Neural progenitor cell (in vitro differentiated cells): ENCODE results near the gene SOS2. TPM values are rescaled to one million over a fixed set of nuclear protein-coding genes. Genes with fewer than 3 reads are reported as not detected.

Experiments used
- DNase-seq: peaks from one replicate; pipeline ENCODE4 v3.0.0-alpha.2; 2016; ENCODE audit warnings: low spot score
- H2AFZ ChIP-seq: fragments of 200-600 bp; sonication (generic); replicated peaks from 2 replicates; pipeline ENCODE4 v1.6.1; 2016; ENCODE audit warnings: antibody characterized with exemption
- H3F3A ChIP-seq: fragments of 200-600 bp; sonication (generic); 2 replicates; pipeline ENCODE4 v1.6.1; 2016; ENCODE audit warnings: antibody characterized with exemption, low read depth
- H3K27ac ChIP-seq: fragments of 200-600 bp; sonication (generic); 2 replicates; pipeline ENCODE4 v1.5.1; 2016; ENCODE audit warnings: mild to moderate bottlenecking
- H3K27me3 ChIP-seq: fragments of 200-600 bp; sonication (generic); 2 replicates; pipeline ENCODE4 v1.6.1; 2016; ENCODE audit warnings: mild to moderate bottlenecking, moderate library complexity
- H3K36me3 ChIP-seq: fragments of 200-600 bp; sonication (generic); 2 replicates; pipeline ENCODE4 v1.5.1; 2016
- H3K4me1 ChIP-seq: fragments of 200-600 bp; sonication (generic); 2 replicates; pipeline ENCODE4 v1.6.1; 2016; ENCODE audit warnings: mixed run types
- H3K4me2 ChIP-seq: fragments of 200-600 bp; sonication (generic); 2 replicates; pipeline ENCODE4 v1.6.1; 2016
- H3K4me3 ChIP-seq: fragments of 200-600 bp; sonication (generic); 2 replicates; pipeline ENCODE4 v1.5.1; 2016
- H3K79me2 ChIP-seq: fragments of 200-600 bp; sonication (generic); 2 replicates; pipeline ENCODE4 v1.6.1; 2016; ENCODE audit warnings: low read depth
- H3K9ac ChIP-seq: fragments of 200-600 bp; sonication (generic); 2 replicates; pipeline ENCODE4 v1.6.1; 2016
- H3K9me3 ChIP-seq: fragments of 200-600 bp; sonication (generic); 2 replicates; pipeline ENCODE4 v1.5.1; 2016; ENCODE audit warnings: low read depth
- H4K20me1 ChIP-seq: fragments of 200-600 bp; sonication (generic); 2 replicates; pipeline ENCODE4 v1.6.1; 2016; ENCODE audit warnings: low read depth
- H3K27ac Mint-ChIP-seq: 3 replicates; pipeline ENCODE4 v1.8.0; 2021; ENCODE audit warnings: mixed read lengths
- H3K27me3 Mint-ChIP-seq: 2 replicates; pipeline ENCODE4 v1.8.0; 2022; ENCODE audit warnings: low read depth, mild to moderate bottlenecking, inconsistent platforms, moderate library complexity, mixed read lengths; ENCODE audit not compliant: insufficient read depth
- H3K36me3 Mint-ChIP-seq: 3 replicates; pipeline ENCODE4 v1.8.0; 2021; ENCODE audit warnings: mixed read lengths
- H3K4me1 Mint-ChIP-seq: 3 replicates; pipeline ENCODE4 v1.8.0; 2021; ENCODE audit warnings: mixed read lengths
- H3K4me3 Mint-ChIP-seq: 3 replicates; pipeline ENCODE4 v1.8.0; 2021; ENCODE audit warnings: mild to moderate bottlenecking, moderate library complexity, mixed read lengths
- H3K9me3 Mint-ChIP-seq: 3 replicates; pipeline ENCODE4 v1.8.0; 2020; ENCODE audit warnings: mixed read lengths
- EZH2 ChIP-seq: fragments of 200-600 bp; sonication (generic); IDR thresholded peaks from 2 replicates; pipeline ENCODE4 v1.6.1; 2017; ENCODE audit warnings: antibody characterized with exemption, mild to moderate bottlenecking, moderate library complexity
- EZH2phosphoT487 ChIP-seq: fragments of 200-600 bp; sonication (generic); IDR thresholded peaks from 2 replicates; pipeline ENCODE4 v1.6.1; 2017; ENCODE audit warnings: antibody characterized with exemption
- total RNA-seq: library from RNA; depleted of rRNA; stranded (reverse); fragments of >200 nt; gene quantifications from 2 replicates; pipeline ENCODE4 v1.2.3, GENCODE V29; 2015; ENCODE audit warnings: low replicate concordance
- TF ChIP-seq, protein P1 (sequence below): fragments of 200-600 bp; sonication (generic); IDR thresholded peaks from 2 replicates; pipeline ENCODE4 v1.5.1; 2017; ENCODE audit warnings: antibody characterized with exemption, mild to moderate bottlenecking

Gene SOS2
- total RNA-seq, 1 donor from 2014 or later, result 32.3 TPM

DNA sequence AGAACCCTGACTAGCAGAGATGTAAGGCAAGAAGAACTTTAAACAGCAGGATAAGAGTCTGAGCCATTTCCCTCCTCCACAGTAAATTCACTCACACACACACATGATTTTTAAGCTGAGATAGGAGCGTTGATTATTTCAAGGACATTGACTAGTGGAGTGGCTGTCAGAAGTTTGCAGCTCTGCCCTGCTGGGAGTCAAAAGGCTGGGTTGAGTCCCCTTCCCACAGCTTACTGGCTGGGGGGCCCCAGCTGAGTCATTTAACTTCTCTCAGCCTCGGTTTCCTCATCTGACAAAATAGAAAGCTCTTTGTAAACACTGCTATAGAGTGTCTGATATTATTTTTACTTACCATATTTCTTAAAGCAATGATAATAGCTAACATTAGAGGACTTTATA lies 143.3 kb downstream of the SOS2 start:
- no peaks in the 10 kb centered on the region for H3K9me3 Mint-ChIP-seq
- Histone ChIP-seq H3K27ac (no peak overlapping the region), H3K9ac (no peak overlapping the region)

DNA sequence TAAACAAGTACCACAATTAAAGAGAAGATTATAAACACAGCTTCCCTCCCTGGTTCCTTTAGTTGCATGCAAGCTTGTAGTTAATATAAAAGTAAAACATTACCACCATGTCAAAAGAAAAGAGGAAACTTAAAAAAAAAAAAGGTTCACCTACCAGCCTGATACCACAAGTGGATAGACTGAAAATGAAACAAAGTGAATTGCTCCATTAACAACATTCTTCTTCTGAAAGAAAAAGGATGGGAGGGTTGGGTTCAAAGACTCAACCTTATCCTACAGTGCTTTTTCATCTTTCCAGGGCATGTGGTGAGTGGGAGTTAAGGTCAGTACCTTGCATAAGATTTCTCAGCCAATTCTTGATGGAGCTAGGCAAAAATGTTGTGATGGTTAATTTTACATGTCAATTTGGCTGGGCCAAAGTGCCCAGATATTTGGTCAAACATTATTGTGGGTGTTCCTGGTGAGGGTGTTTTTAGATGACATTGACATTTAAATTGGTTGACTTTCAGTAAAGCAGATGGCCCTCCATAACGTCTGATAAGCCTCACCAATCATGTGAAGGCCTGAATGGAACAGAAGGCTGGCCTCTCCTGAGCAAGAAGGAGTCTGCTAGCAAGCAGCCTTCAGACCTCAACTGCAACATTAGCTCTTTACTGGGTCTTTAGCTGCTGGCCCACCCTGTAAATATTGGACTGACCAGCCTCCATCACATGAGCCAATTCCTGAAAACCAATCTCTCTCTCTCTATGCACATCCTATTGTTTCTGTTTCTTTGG lies 143.8 kb downstream of the SOS2 start:
- no peaks in the 10 kb centered on the region for H4K20me1 ChIP-seq
- H3K9me3 Mint-ChIP-seq, result no peaks in the 10 kb centered on the region
- H3K36me3 ChIP-seq, result no peaks in the 10 kb centered on the region
- no peak overlapping the region for H3K27ac ChIP-seq
- no peaks in the 10 kb centered on the region for H3F3A ChIP-seq
- no peak overlapping the region for H3K4me3 Mint-ChIP-seq
- peaks cover 4% of the 10 kb centered on the region for H3K4me1 Mint-ChIP-seq
- no peak overlapping the region for H3K9ac ChIP-seq
- no peak overlapping the region for H3K4me3 ChIP-seq
- no peak overlapping the region for H3K27ac Mint-ChIP-seq
- no peaks in the 10 kb centered on the region for H3K79me2 ChIP-seq
- H3K27me3 ChIP-seq, result no peaks in the 10 kb centered on the region
- H2AFZ ChIP-seq, result no peak overlapping the region
- H3K36me3 Mint-ChIP-seq, result no peaks in the 10 kb centered on the region
- TF ChIP-seq EZH2, result no peak
- TF ChIP-seq, protein P1, sequence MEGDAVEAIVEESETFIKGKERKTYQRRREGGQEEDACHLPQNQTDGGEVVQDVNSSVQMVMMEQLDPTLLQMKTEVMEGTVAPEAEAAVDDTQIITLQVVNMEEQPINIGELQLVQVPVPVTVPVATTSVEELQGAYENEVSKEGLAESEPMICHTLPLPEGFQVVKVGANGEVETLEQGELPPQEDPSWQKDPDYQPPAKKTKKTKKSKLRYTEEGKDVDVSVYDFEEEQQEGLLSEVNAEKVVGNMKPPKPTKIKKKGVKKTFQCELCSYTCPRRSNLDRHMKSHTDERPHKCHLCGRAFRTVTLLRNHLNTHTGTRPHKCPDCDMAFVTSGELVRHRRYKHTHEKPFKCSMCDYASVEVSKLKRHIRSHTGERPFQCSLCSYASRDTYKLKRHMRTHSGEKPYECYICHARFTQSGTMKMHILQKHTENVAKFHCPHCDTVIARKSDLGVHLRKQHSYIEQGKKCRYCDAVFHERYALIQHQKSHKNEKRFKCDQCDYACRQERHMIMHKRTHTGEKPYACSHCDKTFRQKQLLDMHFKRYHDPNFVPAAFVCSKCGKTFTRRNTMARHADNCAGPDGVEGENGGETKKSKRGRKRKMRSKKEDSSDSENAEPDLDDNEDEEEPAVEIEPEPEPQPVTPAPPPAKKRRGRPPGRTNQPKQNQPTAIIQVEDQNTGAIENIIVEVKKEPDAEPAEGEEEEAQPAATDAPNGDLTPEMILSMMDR, result no peak
- TF ChIP-seq EZH2phosphoT487, result no peak
- H3K9me3 ChIP-seq, result no peaks in the 10 kb centered on the region
- no peak overlapping the region for H3K4me2 ChIP-seq
- H3K4me1 ChIP-seq, result no peaks in the 10 kb centered on the region
- no peak for DNase-seq
- H3K27me3 Mint-ChIP-seq, result no peaks in the 10 kb centered on the region

More for the DNA sequence above, 143.3 kb downstream of the SOS2 start:
- Mint-ChIP-seq H3K27ac (no peak overlapping the region), H3K36me3 (no peaks in the 10 kb centered on the region), H3K4me3 (no peak overlapping the region), H3K4me1 (peaks cover 8% of the 10 kb centered on the region), H3K27me3 (no peaks in the 10 kb centered on the region)
- Histone ChIP-seq H3K4me3 (no peak overlapping the region), H3K27me3 (no peaks in the 10 kb centered on the region), H4K20me1 (no peaks in the 10 kb centered on the region), H3K4me1 (no peaks in the 10 kb centered on the region), H3K4me2 (no peak overlapping the region), H3K79me2 (no peaks in the 10 kb centered on the region), H3K36me3 (no peaks in the 10 kb centered on the region), H3F3A (no peaks in the 10 kb centered on the region), H2AFZ (no peak overlapping the region), H3K9me3 (no peaks in the 10 kb centered on the region)
- TF ChIP-seq EZH2, result no peak
- no peak for TF ChIP-seq EZH2phosphoT487
- TF ChIP-seq, protein P1, result no peak
- DNase-seq, result no peak

GRCh38 chr14:50086321-50086711 lies 145.1 kb downstream of the SOS2 start:
- H3K9me3 Mint-ChIP-seq, result no peaks in the 10 kb centered on the region
- no peaks in the 10 kb centered on the region for H3K27me3 Mint-ChIP-seq
- peaks cover 4% of the 10 kb centered on the region for H3K4me1 Mint-ChIP-seq
- TF ChIP-seq, protein P1, result no peak
- TF ChIP-seq EZH2, result no peak
- no peak for TF ChIP-seq EZH2phosphoT487
- no peak overlapping the region for H3K4me3 Mint-ChIP-seq
- no peak for DNase-seq
- no peaks in the 10 kb centered on the region for H3K9me3 ChIP-seq
- no peaks in the 10 kb centered on the region for H3K36me3 Mint-ChIP-seq
- no peaks in the 10 kb centered on the region for H3K27me3 ChIP-seq
- no peak overlapping the region for H3K27ac Mint-ChIP-seq
- H3K27ac ChIP-seq, result no peak overlapping the region
- H3K36me3 ChIP-seq, result no peaks in the 10 kb centered on the region
- H3K4me2 ChIP-seq, result no peak overlapping the region
- H3K4me3 ChIP-seq, result no peak overlapping the region
- no peak overlapping the region for H2AFZ ChIP-seq
- no peaks in the 10 kb centered on the region for H3K79me2 ChIP-seq
- no peaks in the 10 kb centered on the region for H3F3A ChIP-seq
- no peak overlapping the region for H3K9ac ChIP-seq
- H3K4me1 ChIP-seq, result peaks cover 4% of the 10 kb centered on the region
- no peaks in the 10 kb centered on the region for H4K20me1 ChIP-seq
